ENCODE results near the gene LYRM4. TPM values are rescaled to one million over a fixed set of nuclear protein-coding genes. Genes with fewer than 3 reads are reported as not detected.
A peak's percentile ranks its signal among the peaks of the same experiment; 100 is the strongest.

LYRM4 gene
- total RNA-seq, 1 donor from 2014 or later = 21.6 TPM

DNA sequence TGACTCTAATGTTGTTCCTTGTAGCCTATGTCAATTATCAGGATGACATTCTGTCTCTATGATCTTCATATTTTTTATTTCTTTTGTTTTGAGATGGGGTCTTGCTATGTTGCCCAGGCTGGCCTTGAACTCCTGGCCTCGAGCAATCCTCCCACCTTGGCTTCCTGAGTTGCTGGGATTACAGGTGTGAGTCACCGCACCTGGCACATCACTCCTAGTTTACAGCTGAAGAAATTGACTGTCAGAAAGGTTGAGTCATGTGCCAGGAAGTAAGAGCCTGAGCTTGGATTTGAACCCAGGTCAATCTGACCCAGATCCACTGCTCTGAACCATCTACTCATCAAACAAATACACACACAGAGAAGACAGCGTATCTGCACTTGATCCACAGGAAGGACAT, 161.2 kb downstream of the LYRM4 start:
- no peak for DNase-seq (ENCODE audit: low spot score)

DNA sequence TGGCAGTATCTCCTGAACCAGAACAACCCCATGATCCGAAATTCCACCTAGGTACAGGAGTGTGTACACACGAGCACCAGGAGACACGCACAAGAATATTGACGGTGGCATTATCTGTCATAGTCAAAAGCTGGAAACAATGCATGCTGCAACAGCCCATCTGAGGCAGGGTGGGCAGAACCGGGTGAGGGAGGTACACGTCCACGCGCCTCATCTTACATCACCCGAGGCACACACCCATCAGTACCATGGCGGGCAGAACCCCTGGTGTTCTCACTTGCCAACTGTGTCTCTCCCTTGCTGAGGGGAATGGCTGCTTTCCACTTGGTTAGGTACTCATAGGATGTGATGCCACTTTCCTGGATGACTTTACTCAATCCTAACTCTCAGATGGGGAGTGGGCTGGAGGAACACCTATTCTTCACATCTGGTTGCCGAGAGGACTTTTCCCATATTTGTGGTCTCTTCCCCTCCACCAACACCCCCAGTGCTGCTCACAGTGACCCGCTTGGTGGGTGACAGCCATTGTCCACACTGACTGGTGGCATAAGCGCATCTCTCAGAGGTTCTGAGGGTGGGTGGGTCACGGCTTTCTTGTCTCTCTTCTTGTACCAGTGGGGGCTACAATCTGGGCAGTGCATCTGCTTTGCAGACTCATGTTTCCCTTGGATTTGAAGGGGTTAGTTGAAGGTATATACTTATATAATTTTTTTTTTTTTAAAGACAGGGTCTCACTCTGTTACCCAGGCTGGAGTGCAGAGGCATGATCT, 162.1 kb downstream of the LYRM4 start:
- DNase-seq (ENCODE audit: low spot score) = no peak

DNA sequence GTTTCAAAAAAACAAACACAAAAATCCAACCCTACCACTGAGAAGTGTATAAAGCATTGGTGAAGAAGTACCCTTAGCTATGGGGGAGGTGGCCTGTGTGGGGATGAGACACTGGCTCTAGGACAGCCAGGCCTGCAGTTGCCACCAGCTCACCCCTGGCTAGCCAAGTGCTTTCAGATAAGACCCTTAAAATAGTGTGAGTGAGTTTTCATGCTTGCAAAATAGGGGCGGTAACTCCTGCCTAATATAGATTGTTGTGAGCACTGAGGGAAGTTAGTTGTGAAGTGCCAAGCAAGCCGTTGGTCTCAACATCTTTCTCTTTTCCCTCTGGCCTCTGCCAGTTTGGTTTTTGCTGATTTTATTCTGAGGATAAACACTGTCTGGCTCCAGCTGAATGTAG, 164.3 kb downstream of the LYRM4 start:
- no peak for DNase-seq (ENCODE audit: low spot score)

DNA sequence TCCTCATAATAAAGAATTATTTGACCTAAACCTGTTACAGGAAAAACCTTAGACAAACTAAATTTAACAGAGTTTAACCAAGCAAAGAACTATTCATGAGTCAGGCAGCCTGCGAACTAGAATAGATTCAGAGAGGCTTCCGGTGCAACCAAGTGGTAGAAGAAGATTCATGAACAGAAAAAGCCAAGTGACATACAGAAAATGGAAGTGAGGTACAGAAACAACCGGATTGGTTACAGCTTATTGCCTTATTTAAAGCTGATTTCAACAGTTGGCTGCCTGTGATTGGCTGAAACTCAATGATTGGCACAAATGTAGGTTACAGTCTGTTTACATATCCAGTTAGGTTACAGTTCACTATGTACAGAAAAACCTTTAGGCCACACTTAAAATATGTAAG, 165.5 kb downstream of the LYRM4 start:
- no peak for DNase-seq (ENCODE audit: low spot score)

DNA sequence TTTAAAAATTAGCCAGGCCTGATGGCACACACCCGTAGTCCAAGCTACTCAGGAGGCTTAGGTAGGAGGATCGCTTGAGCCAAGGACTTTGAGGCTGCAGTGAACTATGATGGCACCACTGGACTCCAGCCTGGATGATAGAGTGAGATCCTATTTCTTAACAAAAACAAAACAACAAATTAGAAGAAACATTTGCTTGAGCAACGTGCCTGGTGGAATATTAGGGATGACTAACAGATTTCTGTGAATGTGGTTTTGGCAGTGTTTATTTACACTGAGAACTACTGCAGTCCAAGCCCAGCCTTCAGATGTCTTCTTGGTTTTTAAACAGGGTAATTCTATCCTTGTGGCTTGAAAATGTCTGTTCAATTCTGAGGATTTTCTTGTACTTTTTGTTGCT, 166.4 kb downstream of the LYRM4 start:
- no peak for DNase-seq (ENCODE audit: low spot score)

DNA sequence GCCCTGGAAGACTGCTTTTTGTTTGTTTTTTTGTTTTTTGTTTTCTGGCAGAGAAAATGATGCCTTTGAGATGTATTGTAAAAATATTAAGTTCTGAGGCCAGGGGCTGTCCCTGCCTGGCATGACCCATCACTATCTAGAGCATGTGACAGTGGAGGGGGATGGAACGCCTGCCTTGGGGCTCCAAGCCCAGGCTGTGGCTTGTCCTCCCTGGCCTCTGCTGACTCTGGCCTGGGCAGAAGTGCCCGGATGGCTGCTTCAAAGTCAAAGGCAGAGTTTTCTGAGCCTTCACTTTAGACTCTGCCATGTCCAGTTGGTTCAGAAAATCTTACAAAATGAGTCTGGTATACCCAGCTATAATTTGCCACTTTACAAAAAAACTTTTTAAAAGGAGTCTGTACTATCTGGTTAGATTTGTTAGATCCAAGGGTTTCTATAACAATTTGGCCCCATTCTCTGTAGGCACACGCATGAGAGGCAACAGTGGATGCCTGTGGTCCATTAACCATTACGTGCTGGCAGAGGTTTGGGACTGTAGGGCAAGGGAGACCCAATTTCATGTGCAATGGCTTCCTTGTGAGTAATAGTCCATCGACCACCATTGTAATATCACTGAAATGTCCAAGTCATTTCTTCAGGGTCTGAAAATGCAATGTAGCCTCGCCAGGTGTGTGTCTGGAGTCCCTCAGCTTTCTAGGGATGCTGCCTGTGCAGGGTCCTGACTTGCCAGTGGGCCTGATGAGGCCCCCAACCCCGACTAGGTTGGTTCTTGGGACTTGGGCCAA, 167.3 kb downstream of the LYRM4 start:
- no peak for DNase-seq (ENCODE audit: low spot score)

DNA sequence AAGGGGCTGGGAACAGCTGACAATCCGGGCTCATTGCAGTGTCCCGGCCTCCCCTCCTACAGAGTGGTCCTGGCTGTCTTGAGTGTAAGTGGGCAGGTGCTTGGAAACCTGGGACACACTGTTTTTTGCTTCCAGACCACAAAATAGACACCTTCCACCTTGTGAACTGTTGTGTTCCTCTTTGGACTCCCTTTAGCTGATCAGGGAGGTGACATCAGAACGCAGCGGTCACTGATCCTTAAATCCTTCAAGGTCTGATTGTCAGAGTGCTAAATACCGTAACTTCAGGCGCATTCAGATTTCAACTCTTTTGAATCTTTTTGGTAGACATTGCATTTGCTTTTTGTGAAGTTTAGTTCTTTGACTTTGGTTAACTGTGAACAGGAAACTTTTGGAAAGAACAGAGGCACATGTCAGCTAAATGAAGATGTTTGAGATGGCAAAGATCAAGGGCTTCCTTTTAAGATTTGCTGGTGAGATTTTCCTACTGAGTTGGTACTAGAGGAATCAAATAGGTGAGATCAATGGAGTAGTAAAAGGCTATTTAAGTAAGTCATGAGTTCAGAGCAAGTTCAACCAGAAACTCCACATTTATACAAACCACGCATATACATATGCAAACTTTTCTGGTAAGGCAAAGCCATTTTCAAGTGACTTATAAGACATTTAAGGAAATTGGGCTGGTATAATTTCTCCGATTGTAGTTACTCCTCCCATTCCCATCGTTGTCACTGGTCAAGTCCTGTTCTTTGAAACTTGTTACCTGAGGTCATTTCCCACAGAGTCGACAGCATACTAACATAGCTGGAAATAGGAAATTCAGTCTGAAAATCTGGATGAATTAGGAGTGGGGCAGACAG, 169.3 kb downstream of the LYRM4 start:
- no peak for DNase-seq (ENCODE audit: low spot score)

DNA sequence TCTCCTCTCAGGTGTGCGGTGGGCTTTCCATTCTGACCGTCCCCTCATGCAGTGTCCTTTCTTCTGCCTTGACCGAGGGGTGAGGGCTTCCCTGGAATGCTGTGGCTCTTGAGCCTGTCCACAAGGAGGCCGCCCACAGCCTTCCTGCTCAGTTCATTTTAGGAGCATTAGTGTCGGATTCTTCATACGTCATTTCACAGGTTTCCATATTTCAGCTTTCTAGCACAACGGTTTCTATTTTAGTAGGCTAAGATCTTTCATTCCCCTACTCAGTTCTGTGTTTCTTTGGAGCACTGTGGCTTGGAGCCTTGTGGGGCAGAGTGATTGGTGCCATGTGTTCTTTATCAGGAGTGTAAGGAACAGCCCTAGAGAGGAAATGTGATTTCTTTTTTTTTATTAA, 170.1 kb downstream of the LYRM4 start:
- no peak for DNase-seq (ENCODE audit: low spot score)

DNA sequence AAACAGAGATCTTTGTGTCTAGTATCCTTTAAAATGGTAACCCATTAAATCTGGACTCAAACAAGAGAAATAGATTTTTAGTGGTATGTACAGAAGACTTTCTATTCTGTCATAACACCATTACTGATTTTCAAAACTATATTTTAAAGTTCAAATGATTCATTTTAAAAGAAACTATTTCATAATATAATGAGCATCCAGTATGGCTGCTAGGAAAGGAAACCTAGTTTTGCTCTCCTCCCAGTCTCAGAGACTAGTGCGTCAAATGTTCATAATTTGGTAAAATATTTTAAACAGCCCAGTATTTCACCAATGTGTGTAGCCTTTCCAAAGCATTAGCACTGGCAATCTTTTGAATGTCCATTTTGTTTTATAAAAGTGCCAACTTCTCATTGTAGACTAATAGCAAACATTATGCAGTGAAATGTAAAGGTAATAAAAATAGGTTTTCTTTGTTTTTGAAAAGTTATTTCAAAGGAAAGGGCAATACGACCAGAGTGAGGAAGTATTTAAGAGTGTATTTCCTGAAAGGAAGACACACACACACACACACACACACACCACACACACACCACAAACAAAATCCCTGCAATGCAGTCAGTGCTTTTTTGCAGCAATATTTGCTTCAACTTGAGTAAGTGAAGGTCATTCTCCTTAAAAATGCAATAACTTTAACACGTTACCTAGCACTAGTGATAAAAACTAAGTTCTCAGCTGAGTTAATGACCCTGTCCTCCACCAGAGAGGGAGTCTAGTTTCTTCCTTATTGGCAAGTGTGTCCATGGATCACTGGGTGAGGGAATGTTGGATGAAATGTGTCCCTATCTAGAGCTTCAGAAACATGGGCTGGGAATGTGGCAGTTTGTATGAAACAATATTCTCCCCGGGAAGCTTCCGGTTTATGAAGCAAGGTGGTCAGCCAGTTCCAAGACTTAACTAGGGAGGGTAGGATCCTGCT, 171.0 kb downstream of the LYRM4 start:
- DNase-seq (ENCODE audit: low spot score) = no peak

DNA sequence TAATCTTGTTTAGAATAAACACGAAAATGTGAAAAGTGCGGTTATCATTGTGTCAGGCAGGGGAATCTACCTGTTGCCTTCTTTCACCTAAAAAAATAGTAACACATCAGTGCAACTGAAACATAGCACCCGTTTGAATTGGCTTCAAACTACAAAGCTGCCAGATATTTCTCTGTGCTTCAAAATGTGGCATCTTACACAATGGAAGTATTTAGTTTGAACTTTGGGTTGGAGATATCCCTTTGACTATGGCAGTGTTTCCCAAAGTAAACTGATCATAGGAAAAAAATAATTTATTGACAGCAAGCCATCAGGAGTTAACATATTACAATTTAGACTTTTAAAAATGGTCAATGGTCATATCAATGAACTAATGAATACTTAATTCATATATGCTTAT, 172.0 kb downstream of the LYRM4 start:
- DNase-seq (ENCODE audit: low spot score) = no peak

DNA sequence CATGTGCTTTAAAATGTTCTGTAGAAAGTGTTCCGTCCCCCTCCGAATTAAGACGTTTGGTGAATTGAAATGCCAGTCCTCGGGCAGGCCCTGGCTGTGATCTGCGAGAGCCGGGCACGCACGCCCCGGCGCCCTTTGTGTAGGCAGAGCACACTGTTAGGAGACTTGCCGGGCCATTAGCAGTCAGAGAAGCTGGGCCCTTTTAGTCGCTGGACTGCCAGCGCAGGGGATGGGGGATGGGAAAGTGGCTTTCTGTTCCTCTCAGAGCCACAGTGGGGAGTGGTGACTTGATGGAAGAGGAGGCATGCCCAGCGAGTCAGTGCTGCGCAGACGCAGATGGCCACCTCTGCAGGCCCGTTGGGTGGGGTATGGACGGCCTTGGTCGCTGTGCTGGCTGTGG, 173.4 kb downstream of the LYRM4 start:
- DNase-seq (ENCODE audit: low spot score) = peak; percentile 32

DNA sequence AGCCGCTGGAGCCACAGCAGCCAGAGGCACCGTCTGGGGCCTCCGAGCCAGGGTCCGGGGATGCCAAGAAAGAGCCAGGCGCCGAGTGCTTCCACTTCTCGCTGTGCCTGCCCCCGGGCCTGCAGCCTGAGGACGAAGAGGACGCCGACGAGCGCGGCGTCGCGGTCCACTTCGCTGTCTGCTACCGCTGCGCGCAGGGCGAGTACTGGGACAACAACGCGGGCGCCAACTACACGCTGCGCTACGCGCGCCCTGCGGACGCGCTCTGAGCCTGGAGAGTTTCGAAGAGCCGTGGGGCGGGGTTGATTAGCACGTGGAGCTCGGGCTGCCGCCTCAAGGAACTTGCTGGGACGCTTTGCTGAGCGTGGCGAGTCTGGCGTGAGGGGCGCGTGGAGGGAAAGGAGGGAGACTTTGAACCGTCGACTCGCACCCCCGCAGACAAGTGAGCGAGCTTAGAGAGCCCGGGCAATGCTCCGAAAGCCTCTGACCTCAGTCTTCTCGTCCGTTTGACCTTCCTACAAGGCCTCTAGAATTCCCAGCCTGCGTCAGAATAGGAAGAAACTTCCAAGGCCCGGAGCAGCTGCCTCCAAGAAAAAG, 174.4 kb downstream of the LYRM4 start:
- no peak for DNase-seq (ENCODE audit: low spot score)

DNA sequence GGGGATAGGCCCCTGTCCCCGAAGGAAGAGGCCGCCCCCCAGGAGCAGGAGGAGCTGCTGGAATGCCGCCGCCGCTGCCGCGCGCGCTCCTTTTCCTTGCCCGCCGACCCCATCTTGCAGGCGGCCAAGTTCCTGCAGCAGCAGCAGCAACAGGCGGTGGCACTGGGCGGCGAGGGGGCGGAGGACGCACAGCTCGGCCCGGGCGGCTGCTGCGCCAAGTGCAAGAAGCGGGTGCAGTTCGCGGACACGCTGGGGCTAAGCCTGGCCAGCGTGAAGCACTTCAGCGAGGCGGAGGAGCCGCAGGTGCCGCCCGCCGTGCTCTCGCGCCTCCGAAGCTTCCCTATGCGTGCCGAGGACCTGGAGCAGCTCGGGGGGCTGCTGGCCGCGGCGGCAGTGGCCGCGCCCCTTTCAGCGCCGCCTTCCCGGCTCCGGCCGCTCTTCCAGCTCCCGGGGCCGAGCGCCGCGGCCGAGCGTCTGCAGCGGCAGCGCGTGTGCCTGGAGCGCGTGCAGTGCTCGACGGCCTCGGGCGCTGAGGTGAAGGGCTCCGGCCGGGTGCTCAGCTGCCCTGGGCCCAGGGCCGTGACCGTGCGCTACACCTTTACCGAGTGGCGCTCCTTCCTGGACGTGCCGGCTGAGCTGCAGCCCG, 175.0 kb downstream of the LYRM4 start:
- DNase-seq (ENCODE audit: low spot score) = no peak

DNA sequence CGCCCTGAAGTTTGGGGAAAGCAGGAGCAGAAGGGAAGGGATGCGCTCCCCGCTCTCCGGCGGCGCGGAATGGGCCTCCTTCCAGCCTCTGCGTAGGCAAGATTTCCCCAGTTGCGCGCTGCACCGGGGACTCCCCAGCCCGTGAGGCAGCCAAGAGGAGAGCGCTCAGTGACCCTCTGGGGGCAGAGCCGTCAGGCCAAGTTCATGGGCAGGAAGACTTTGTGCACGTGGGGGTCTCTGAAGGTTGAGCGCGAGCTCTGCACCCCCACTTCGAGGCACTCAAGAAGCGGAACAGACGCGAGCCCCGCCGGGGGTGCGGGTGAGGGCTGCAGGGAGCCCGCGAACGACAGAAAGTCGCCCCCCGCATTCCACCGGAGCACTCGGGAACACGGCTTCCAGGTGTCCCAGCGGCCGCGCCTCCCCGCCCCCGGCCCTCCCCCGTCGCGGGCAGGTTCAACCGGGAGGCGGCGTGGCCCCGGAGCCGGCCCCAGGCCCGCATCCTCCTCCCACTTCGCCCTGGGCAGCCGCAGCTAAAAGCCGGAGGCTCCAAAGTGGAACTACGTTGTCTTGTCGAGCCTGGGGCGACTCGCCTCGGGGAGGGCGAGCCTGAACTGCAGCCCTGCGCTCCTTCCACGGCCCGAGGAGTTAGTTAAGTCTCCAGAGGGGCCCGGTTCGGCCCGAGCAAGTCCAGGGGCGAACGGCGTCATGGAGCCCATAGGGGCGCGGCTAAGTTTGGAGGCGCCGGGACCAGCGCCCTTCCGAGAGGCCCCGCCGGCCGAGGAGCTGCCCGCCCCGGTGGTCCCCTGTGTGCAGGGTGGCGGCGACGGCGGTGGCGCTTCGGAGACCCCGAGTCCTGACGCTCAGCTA, 175.7 kb downstream of the LYRM4 start, which contains the start of gene PPP1R3G:
PPP1R3G (plus strand) TSS at position 561 of the 867 bp plus-strand sequence; CDS start at position 706, 145 bp downstream.
- peak; percentile 45 for DNase-seq (ENCODE audit: low spot score)

DNA sequence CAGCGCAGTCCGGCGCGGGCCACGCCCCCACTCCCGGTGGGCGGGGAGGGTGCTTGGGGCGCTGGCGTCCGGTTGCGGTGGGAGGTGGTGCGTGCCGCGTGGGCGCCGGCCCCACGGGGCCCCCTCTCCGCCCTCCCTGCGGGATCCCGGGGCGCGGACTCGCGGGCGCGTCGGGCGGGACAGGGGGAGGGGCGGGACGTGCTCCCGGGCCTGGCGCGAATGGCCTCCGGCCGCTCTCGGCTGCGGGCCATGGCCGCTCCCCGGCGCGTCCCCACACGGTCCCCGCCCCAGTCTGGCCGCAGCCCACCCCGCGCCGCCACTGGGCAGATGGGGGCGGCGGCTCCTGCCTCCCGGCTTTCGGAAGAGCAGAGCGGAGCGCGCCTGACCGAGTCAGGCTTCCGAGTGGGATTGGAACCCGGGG, 176.4 kb downstream of the LYRM4 start:
- peak; percentile 28 for DNase-seq (ENCODE audit: low spot score)

DNA sequence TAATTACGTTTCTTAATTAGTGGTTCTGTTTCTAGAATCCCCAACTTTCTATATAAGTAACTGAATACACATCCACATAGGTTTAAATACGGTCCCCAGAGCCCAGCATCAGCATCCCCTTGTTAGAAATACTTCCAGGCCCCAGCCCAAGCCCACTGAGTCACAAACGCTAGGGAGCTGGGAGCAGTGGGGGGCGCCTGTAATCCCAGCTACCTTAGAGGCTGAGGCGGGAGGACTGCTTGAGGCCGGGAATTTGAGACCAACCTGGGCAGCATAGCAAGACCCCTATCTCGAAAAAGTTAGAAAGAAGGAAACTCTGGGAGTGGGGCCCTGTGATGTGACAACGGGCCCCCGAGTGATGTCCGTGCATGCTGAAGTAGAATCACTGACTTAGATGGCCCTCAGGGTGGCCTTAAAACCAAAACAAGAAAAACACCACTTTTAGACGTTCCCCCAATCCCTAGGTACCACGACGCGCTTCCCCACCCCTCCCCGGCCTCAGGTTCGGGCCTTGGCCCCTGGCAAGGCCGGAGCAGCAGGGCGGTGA, 176.9 kb downstream of the LYRM4 start:
- no peak for DNase-seq (ENCODE audit: low spot score)

DNA sequence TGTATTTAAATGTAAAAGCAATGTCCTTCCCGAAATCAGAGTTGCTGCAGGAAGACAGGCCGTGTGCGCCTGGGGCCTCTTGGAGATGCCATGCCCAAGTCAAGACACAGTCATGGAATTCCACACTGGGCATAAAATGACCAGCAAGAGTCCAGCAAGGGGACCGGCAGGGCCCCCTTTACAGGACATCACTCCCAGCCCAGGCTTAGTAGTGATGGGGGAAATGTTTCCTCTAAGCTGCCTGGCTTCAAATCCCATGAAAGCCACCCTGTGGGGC, 177.5 kb downstream of the LYRM4 start:
- no peak for DNase-seq (ENCODE audit: low spot score)

DNA sequence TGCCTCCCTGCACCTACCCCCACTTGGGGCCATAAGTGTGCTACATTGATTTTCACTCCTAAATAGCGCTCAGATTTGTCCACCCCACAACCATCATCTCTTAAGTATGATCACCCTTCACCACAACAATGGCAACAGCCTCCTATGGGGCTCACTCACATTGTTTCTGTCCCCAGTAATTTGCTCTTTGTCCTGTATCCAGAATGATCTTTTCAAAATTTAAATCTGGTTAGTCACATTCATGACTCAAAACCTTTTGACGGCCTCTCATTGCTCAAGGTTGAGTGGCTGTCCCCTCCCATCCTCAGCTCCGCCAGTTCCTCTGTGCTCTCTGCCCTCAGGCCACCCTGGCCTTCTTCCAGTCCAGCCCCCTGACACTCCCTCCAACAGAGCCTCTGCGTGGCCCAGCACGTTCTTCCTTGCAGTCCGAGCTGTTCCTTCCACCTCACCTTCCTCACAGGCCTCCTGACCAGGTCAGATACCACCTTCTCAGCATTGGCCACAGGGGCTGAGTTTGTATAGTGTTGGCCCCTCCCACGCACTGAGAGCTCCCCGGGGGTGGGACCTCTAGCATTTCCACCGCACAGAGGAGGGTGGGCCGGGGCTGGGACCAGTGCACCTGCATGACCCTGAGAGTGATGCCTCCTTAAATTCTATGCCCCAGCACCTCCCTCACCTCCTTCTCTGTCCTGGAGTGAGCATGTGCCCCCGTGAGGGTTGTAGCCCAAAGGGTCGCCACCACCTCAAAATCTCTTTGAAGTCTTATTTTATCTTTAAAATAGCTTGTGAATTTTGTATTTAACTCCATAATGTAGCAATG, 178.1 kb downstream of the LYRM4 start:
- peak; percentile 44 for DNase-seq (ENCODE audit: low spot score)
